Activated CD4-positive, alpha-beta memory T cell treated with anti-CD3 and anti-CD28 coated beads, Interleukin-2, amount 10 ng/mL, durations not matched to agents 7 days and 5 days (primary cell): ENCODE measurements around the gene ANKRD17. TPM values are rescaled to one million over a fixed set of nuclear protein-coding genes. Genes with fewer than 3 reads are reported as not detected.
"Not testable (repeated sequence)": the region's sequence is repeated elsewhere in the genome, so short reads cannot be mapped to it uniquely, and the experiment has no call there.

Experiments used
- CTCF ChIA-PET: fragments of 350-600 bp; sonication (Branson Sonifier 250); formaldehyde crosslinking; loops from one replicate; lab custom pipeline; 2021; ENCODE audit warnings: antibody characterized with exemption, inconsistent platforms; lab: Charles Lee
- POLR2A ChIA-PET: fragments of 350-600 bp; sonication (Branson Sonifier 250); formaldehyde crosslinking; loops from one replicate; lab custom pipeline; 2021; ENCODE audit warnings: antibody characterized with exemption; lab: Charles Lee
- DNase-seq: peaks from one replicate; pipeline ENCODE4 v3.0.0-alpha.2; 2020
- H3K27ac Mint-ChIP-seq: one replicate; pipeline ENCODE4 v1.8.0; 2021; ENCODE audit warnings: mild to moderate bottlenecking, mixed read lengths
- H3K27me3 Mint-ChIP-seq: one replicate; pipeline ENCODE4 v1.8.0; 2021; ENCODE audit warnings: mixed read lengths
- H3K36me3 Mint-ChIP-seq: one replicate; pipeline ENCODE4 v1.8.0; 2021; ENCODE audit warnings: low read depth, mixed read lengths
- H3K4me1 Mint-ChIP-seq: one replicate; pipeline ENCODE4 v1.8.0; 2021; ENCODE audit warnings: mixed read lengths
- H3K4me3 Mint-ChIP-seq: one replicate; pipeline ENCODE4 v1.8.0; 2021; ENCODE audit warnings: mild to moderate bottlenecking, mixed read lengths
- H3K9me3 Mint-ChIP-seq: one replicate; pipeline ENCODE4 v1.8.0; 2021; ENCODE audit warnings: mixed read lengths
- total RNA-seq, 2 experiments: library from RNA; stranded (reverse); gene quantifications; one replicate each; pipeline ENCODE4 v1.2.3, GENCODE V29; 2021

The ANKRD17 gene
- total RNA-seq, 2 experiments from 2014 or later: 45.8 to 46.6 TPM

GRCh38 chr4:73257651-73258435 is 755 bp downstream of the ANKRD17 start:
- H3K27me3 Mint-ChIP-seq: no peaks in the 10 kb centered on the region
- no peaks in the 10 kb centered on the region for H3K9me3 Mint-ChIP-seq
- peaks cover 34% of the 10 kb centered on the region for H3K36me3 Mint-ChIP-seq
- peak; percentile 19 for DNase-seq
- H3K27ac Mint-ChIP-seq: peak overlapping the region; percentile 100
- H3K4me1 Mint-ChIP-seq: peaks cover 48% of the 10 kb centered on the region
- peak overlapping the region; percentile 100 for H3K4me3 Mint-ChIP-seq
- ChIA-PET POLR2A (interaction anchor here (1.0 to 4.4 kb wide), 14 partner anchors 8 to 219 kb away, joined by 3 to 108 read pairs (median 4); partner anchors contain the start of gene COX18), CTCF (interaction anchor here (0.7 to 3.0 kb wide), 22 partner anchors 17 to 585 kb away, joined by 3 to 26 read pairs (median 4); partner anchors contain the start of gene COX18)

GRCh38 chr4:73257234-73257633 is 1.4 kb downstream of the ANKRD17 start:
- Mint-ChIP-seq H3K9me3 (no peaks in the 10 kb centered on the region), H3K4me3 (peak overlapping the region; percentile 100), H3K27me3 (no peaks in the 10 kb centered on the region), H3K36me3 (peaks cover 36% of the 10 kb centered on the region), H3K27ac (peak overlapping the region; percentile 100), H3K4me1 (peaks cover 49% of the 10 kb centered on the region)
- CTCF ChIA-PET: interaction anchor here (0.7 to 3.0 kb wide), 29 partner anchors 9 to 585 kb away, joined by 3 to 26 read pairs (median 4); partner anchors contain the start of gene COX18
- POLR2A ChIA-PET: interaction anchor here (1.2 to 4.4 kb wide), 10 partner anchors 7 to 218 kb away, joined by 3 to 108 read pairs (median 4); partner anchors contain the start of gene COX18
- DNase-seq: peak; percentile 72

- CTCF ChIA-PET: interaction anchor here (0.6 to 3.0 kb wide), 4 partner anchors 128 to 195 kb away, joined by 3 to 26 read pairs (median 4); no protein-coding TSS in a partner anchor
- Mint-ChIP-seq H3K36me3 (peaks cover 38% of the 10 kb centered on the region), H3K4me3 (peak overlapping the region; percentile 17), H3K4me1 (peaks cover 51% of the 10 kb centered on the region)
- POLR2A ChIA-PET: interaction anchor here (1.2 to 1.6 kb wide), 3 partner anchors 20 to 186 kb away, joined by 3 to 5 read pairs (median 4); no protein-coding TSS in a partner anchor
- H3K9me3 Mint-ChIP-seq, H3K27me3 Mint-ChIP-seq, H3K27ac Mint-ChIP-seq, DNase-seq: not testable (repeated sequence)
Measured at GRCh38 chr4:73255847-73256246, 2.8 kb downstream of the ANKRD17 start.

GRCh38 chr4:73252001-73252400 is 6.6 kb downstream of the ANKRD17 start:
- Mint-ChIP-seq H3K4me3 (no peak overlapping the region), H3K27ac (no peak overlapping the region), H3K4me1 (peaks cover 57% of the 10 kb centered on the region), H3K36me3 (peaks cover 41% of the 10 kb centered on the region), H3K9me3 (no peaks in the 10 kb centered on the region), H3K27me3 (no peaks in the 10 kb centered on the region)
- DNase-seq: no peak
- POLR2A ChIA-PET: no interaction called here
- CTCF ChIA-PET: no interaction called here

- DNase-seq: no peak
- Mint-ChIP-seq H3K27me3 (no peaks in the 10 kb centered on the region), H3K36me3 (peaks cover 39% of the 10 kb centered on the region), H3K9me3 (no peaks in the 10 kb centered on the region), H3K27ac (no peak overlapping the region), H3K4me1 (peaks cover 54% of the 10 kb centered on the region), H3K4me3 (no peak overlapping the region)
- POLR2A ChIA-PET: interaction anchor here (0.6 kb wide), 1 partner anchor 8 kb away, joined by 3 read pairs; no protein-coding TSS in a partner anchor
- CTCF ChIA-PET: interaction anchor here (1.5 kb wide), 1 partner anchor 16 kb away, joined by 3 read pairs; no protein-coding TSS in a partner anchor
Measured at GRCh38 chr4:73251384-73251783, 7.2 kb downstream of the ANKRD17 start.

- Mint-ChIP-seq H3K4me3 (no peak overlapping the region), H3K9me3 (no peaks in the 10 kb centered on the region), H3K4me1 (peaks cover 54% of the 10 kb centered on the region), H3K27me3 (no peaks in the 10 kb centered on the region), H3K27ac (no peak overlapping the region), H3K36me3 (peaks cover 40% of the 10 kb centered on the region)
- DNase-seq: no peak
- ChIA-PET CTCF (interaction anchor here (1.5 kb wide), 1 partner anchor 15 kb away, joined by 3 read pairs; no protein-coding TSS in a partner anchor), POLR2A (interaction anchor here (2.0 kb wide), 1 partner anchor 8 kb away, joined by 6 read pairs; the partner anchor contains the start of gene ANKRD17)
Measured at GRCh38 chr4:73250642-73251041, 8.0 kb downstream of the ANKRD17 start.

- CTCF ChIA-PET: no interaction called here
- Mint-ChIP-seq H3K4me3 (no peak overlapping the region), H3K9me3 (no peaks in the 10 kb centered on the region), H3K36me3 (peaks cover 42% of the 10 kb centered on the region), H3K27ac (no peak overlapping the region), H3K4me1 (peaks cover 45% of the 10 kb centered on the region), H3K27me3 (no peaks in the 10 kb centered on the region)
- POLR2A ChIA-PET: interaction anchor here (2.0 kb wide), 1 partner anchor 9 kb away, joined by 6 read pairs; the partner anchor contains the start of gene ANKRD17
- no peak for DNase-seq
Measured at GRCh38 chr4:73248821-73249220, 9.8 kb downstream of the ANKRD17 start.

GRCh38 chr4:73248416-73248815 is 10.2 kb downstream of the ANKRD17 start:
- ChIA-PET CTCF (no interaction called here), POLR2A (no interaction called here)
- Mint-ChIP-seq H3K4me3 (no peak overlapping the region), H3K9me3 (no peaks in the 10 kb centered on the region), H3K27ac (no peak overlapping the region), H3K4me1 (peaks cover 42% of the 10 kb centered on the region), H3K36me3 (peaks cover 41% of the 10 kb centered on the region), H3K27me3 (no peaks in the 10 kb centered on the region)
- DNase-seq: no peak

- Mint-ChIP-seq H3K36me3 (peaks cover 37% of the 10 kb centered on the region), H3K9me3 (no peaks in the 10 kb centered on the region)
- no peak for DNase-seq
Measured at GRCh38 chr4:73247100-73247499, 11.5 kb downstream of the ANKRD17 start.

GRCh38 chr4:73245955-73246354 is 12.6 kb downstream of the ANKRD17 start:
- peaks cover 37% of the 10 kb centered on the region for H3K36me3 Mint-ChIP-seq
- peaks cover 31% of the 10 kb centered on the region for H3K4me1 Mint-ChIP-seq
- H3K27me3 Mint-ChIP-seq: no peaks in the 10 kb centered on the region
- DNase-seq: no peak
- H3K4me3 Mint-ChIP-seq: no peak overlapping the region
- H3K27ac Mint-ChIP-seq: no peak overlapping the region
- POLR2A ChIA-PET: interaction anchor here (0.9 to 1.8 kb wide), 3 partner anchors 8 to 13 kb away, joined by 3 to 5 read pairs (median 3); partner anchors contain the start of gene ANKRD17
- CTCF ChIA-PET: no interaction called here
- H3K9me3 Mint-ChIP-seq: no peaks in the 10 kb centered on the region

More at GRCh38 chr4:73247100-73247499, 11.5 kb downstream of the ANKRD17 start:
- ChIA-PET POLR2A (no interaction called here), CTCF (no interaction called here)
- Mint-ChIP-seq H3K4me1 (peaks cover 32% of the 10 kb centered on the region), H3K27ac (no peak overlapping the region), H3K27me3 (no peaks in the 10 kb centered on the region), H3K4me3 (no peak overlapping the region)

GRCh38 chr4:73244945-73245601 is 13.5 kb downstream of the ANKRD17 start:
- H3K9me3 Mint-ChIP-seq: no peaks in the 10 kb centered on the region
- H3K27me3 Mint-ChIP-seq: no peaks in the 10 kb centered on the region
- H3K4me3 Mint-ChIP-seq: no peak overlapping the region
- POLR2A ChIA-PET: interaction anchor here (0.9 to 1.8 kb wide), 3 partner anchors 9 to 14 kb away, joined by 3 to 5 read pairs (median 3); partner anchors contain the start of gene ANKRD17
- peaks cover 31% of the 10 kb centered on the region for H3K36me3 Mint-ChIP-seq
- H3K27ac Mint-ChIP-seq: no peak overlapping the region
- CTCF ChIA-PET: interaction anchor here (1.4 kb wide), 1 partner anchor 201 kb away, joined by 3 read pairs; no protein-coding TSS in a partner anchor
- DNase-seq: no peak
- peaks cover 26% of the 10 kb centered on the region for H3K4me1 Mint-ChIP-seq

GRCh38 chr4:73237044-73237443 is 21.6 kb downstream of the ANKRD17 start:
- no peaks in the 10 kb centered on the region for H3K27me3 Mint-ChIP-seq
- H3K4me3 Mint-ChIP-seq: no peak overlapping the region
- peaks cover 55% of the 10 kb centered on the region for H3K36me3 Mint-ChIP-seq
- peaks cover 12% of the 10 kb centered on the region for H3K4me1 Mint-ChIP-seq
- no peak overlapping the region for H3K27ac Mint-ChIP-seq
- POLR2A ChIA-PET: no interaction called here
- CTCF ChIA-PET: no interaction called here
- DNase-seq: no peak
- H3K9me3 Mint-ChIP-seq: no peaks in the 10 kb centered on the region
